ENCODE results near the gene PSMB9. TPM values are rescaled to one million over a fixed set of nuclear protein-coding genes. Genes with fewer than 3 reads are reported as not detected.

The PSMB9 gene
- total and polyA plus RNA-seq, 9 of the 15 experiments (the other 6 are each of a cell fraction or from before 2014, with no cell fraction given) = 1.1 to 3.7 (median 2.4) TPM

GRCh38 chr6:32837651-32838113 is 16.3 kb upstream of the PSMB9 start (continued):
- TF ChIP-seq ETV5 (CRISPR knock-in tag; IDR thresholded peaks at IDR 0.05; ENCODE audit: low read depth) (peak; percentile 59; the same call in 1 of the 2 replicates), ZSCAN32 (CRISPR knock-in tag; IDR thresholded peaks at IDR 0.05) (0 out of 2 replicates have a peak, but pooled peaks have one; percentile 44), CUX1 (CRISPR knock-in tag; IDR thresholded peaks at IDR 0.05) (no peak), RBM17 (IDR thresholded peaks at IDR 0.05; ENCODE audit: borderline replicate concordance, low read depth, low read length) (no peak), STAG1 (CRISPR knock-in tag; IDR thresholded peaks at IDR 0.05; ENCODE audit: borderline replicate concordance) (peak; percentile 9; the same call in 1 of the 2 replicates), BHLHE40 (IDR thresholded peaks at IDR 0.05; ENCODE audit: low read length) (peak; percentile 50), SAP30 (IDR thresholded peaks at IDR 0.05; ENCODE audit: borderline replicate concordance, insufficient read depth, low read depth, low read length, poor library complexity, severe bottlenecking) (peak; percentile 80), TFAP4 (CRISPR knock-in tag; IDR thresholded peaks at IDR 0.05; ENCODE audit: borderline replicate concordance) (peak; percentile 71; the same call in 1 of the 2 replicates), L3MBTL2 (IDR thresholded peaks at IDR 0.05) (peak; percentile 39; the same call in 1 of the 2 replicates), E2F4 (CRISPR knock-in tag; IDR thresholded peaks at IDR 0.05; ENCODE audit: low read depth) (no peak), ZBTB43 (CRISPR knock-in tag; IDR thresholded peaks at IDR 0.05) (no peak), ESRRB (CRISPR knock-in tag; IDR thresholded peaks at IDR 0.05; ENCODE audit: borderline replicate concordance) (no peak), MAX (CRISPR knock-in tag; IDR thresholded peaks at IDR 0.05) (peak; percentile 45), E2F6 (IDR thresholded peaks at IDR 0.05; ENCODE audit: borderline replicate concordance in 1 of 2, extremely low read depth in 1 of 2, insufficient read depth in 1 of 2, insufficient read length in 1 of 2, low read depth in 1 of 2, low read length in 1 of 2, poor library complexity in 1 of 2, severe bottlenecking in 1 of 2) (peak in 1 of 2 experiments; percentile 38), MAFF (IDR thresholded peaks at IDR 0.05; ENCODE audit: low read length) (no peak)

Data from K562 (cell line).